HG03354 (cell line): ENCODE results near the gene C16orf89.
"Not testable (repeated sequence)": the region's sequence is repeated elsewhere in the genome, so short reads cannot be mapped to it uniquely, and the experiment has no call there.

Experiments
- ATAC-seq: cut with Tn5 transposase; IDR thresholded peaks from one replicate; pipeline ENCODE4 v1.9.1; 2021; ENCODE audit warnings: mild to moderate bottlenecking; ENCODE audit not compliant: unreplicated experiment, poor library complexity, severe bottlenecking

Gene C16orf89

DNA sequence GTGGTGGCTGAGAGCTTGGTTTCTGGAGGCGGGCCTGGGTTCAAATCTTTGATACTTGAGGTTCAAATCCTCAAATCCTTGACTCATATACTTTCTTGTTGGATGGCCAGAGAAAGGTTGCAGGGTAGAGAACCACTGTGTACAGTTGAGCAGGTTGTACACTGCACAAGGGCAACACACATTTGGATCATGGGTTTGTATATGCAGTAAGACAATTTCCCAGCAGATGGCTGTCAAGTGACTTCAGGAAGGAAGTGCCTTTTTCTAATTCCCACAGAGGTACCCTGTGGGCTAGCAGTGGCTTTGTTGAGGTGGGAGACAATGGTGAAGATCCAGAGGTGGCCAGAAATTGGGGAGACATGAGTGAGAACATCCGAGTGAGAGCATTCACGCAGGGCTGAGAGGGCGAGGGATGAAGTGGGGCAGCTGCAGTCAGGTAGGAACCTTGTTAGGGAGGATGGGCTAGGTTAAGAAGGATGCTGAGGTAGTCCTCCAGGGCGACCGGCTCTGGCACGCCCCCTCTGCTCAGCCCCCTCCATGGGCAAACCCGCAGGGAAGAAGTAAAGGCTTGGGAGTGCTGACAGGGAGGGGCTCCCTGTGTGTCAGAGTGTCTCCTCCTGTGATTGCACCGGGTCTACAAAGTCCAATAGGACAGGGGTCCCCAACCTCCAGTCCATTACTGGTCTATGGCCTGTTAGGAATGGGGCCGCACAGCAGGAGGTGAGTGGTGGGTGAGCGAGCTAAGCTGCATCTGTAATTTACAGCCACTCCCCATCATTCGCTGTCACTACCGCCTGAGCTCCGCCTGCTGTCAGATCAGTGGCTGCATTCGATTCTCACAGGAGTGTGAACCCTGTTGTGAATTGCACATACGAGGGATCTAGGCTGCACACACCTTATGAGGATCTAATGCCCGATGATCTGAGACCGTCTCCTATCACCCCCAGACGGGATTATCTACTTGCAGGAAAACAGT lies 2.7 kb downstream of the C16orf89 start:
- ATAC-seq, result no peak

DNA sequence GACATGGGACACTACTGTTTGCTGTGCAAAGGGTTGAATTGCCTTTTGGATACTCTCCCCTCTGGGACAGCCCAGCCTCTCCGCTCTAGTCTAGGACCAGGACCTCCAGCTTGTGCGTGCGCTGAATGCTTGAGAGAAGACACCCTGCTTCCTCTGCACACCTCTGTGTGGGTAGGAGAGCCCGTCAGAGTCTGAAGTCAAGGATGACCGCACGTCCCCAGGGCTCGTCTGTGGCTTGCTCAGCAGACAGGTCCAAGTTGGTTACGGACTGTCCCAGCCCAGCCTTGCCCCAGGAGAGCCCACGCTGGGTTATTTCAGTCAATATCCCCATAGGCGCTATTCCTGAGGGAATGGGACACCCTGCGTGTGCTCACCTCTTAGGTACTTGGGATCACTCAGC lies 3.7 kb downstream of the C16orf89 start:
- ATAC-seq, result no peak

DNA sequence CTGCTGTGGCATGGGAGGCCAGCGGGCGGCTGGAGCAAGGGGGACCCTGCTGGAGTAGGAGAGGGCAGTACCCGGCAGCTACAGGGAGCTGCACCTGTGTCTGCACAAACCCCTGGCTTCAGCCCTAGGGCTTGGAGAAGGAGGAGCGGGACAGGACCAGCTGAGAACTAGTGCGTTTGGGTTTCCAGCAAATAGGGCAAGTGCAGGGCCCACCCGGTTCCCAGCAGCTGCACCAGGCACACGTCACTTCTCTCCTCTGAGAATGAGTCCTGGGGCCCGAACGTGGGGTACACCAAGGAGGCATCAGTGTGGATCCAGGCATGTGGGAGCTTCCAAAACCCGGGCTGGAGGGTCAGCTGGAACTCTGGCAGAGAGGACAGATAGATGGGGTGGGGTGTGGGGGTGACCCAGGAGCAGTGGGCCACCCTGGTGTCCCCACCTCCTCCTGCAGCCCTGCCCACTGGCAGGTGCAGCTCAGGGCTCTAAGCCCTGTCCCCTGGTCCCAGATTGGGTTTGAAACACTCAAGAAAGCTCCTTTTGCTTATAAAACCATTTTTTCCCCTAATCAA lies 5.6 kb downstream of the C16orf89 start:
- ATAC-seq, result no peak

DNA sequence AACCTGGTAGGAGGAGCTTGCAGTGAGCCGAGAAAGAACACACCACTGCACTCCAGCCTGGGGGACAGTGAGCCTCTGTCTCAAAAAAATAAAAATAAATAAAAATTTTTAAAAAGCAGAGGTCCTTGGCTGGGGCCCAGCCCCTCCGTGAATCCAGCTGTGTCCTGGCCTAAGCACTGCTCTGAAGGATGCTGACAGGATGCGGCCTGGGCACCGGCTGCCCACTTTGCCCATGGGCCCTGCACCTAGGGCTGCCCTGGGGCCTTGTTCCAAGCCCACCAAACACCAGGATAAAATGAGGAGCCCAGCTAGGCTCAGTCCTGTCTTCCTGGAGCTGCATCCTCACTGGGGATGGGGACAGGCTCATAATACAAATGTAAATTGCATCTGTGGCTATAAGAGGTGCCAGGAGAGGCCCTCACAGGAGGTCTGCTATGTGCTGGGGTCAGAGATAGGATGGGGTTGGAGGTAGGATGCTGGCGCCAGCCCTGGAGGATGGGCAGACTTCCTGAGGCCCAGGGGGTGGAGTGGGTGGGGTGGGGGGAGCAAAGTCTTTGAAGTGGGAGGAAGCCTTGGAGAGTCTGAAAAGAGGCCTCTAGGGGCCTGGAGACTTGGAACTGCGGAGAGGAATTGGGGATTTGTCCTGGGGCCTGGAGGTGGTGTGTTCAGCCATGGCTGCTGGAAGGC lies 6.2 kb downstream of the C16orf89 start:
- no peak for ATAC-seq

DNA sequence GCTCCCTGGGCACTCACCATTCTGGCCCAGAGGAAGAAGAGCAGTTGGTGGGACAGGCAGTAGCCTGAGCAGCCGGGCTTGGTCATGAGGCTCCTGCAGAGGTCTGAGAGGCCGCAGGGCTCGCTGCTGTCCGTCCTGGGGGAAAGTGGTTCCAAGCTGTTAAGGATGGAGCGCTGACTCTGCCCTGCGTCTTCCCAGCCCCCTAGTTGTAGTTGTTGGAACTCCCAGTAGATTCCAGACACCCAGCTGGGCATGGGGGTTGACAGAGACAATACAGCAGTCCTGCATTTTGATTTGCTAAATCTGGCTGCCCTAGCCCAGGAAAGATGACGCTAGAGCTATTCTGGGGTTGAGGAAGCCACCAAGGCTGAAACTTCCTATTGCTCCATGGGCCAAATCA lies 7.3 kb downstream of the C16orf89 start:
- ATAC-seq, result no peak

DNA sequence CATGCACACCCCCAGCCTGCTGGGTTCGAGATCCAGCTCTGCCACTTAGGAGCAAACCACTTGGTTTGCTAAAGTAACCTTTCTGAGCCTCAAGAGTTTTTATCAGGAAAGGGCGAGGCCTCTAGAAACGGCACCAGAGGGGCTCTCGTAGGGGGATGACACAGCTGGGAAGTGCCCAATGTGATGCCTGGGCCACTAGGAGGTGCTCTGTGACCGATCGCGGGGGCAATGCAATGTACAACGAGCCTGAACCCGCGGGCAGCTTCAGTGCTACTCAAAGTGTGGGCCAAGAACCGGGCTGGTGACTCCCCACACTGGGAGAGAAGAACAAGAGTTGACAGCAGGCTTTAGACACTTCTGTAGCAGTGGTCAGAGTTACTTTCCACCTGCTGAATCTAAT lies 9.4 kb downstream of the C16orf89 start:
- ATAC-seq, result peak; percentile 64

DNA sequence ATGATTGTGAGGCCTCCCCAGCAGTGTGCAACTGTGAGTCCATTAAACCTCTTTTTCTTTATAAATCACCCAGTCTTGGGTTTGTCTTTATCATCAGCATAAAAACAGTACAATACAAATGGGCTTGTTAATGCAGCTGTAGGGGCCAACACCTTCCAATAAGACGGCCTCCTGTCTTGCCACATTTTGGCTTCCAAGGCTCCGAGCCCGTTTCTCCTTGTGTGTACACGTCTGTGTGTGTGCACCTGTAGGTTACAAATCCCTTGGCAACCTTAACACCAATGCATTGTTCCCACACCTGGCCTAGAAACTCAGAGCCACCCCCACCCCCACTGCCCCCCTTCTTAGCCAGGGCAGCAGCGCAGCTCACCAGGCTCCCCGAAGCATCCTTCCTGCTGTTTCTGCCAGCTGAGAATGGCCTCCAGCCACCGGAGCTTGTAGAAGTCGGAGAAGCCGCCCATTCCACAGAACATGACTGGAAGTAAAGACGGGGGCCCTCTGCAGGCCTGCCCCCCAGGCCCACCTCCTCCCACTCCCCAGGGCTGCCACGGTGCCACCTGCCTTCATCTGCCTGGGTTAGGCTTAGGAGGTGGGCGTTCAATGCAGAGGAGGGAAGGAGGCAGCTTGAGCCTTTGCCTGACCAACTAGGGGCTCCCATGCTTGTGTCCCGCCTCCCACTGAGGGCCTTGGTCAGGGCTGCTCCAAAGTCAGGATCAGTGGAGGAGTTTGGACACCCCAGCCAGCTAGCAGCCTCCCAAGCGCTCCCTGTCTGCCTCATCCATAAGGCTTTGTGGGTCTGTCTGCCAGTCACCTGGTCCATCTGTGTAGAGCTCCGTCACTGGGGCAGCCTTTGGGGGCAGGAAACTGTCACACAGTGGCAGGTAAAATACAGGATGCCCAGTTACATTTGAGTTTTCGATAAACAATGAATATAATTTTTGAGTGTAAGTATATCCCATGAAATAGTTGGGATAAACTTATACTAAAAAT lies 10.6 kb downstream of the C16orf89 start:
- ATAC-seq, result no peak

DNA sequence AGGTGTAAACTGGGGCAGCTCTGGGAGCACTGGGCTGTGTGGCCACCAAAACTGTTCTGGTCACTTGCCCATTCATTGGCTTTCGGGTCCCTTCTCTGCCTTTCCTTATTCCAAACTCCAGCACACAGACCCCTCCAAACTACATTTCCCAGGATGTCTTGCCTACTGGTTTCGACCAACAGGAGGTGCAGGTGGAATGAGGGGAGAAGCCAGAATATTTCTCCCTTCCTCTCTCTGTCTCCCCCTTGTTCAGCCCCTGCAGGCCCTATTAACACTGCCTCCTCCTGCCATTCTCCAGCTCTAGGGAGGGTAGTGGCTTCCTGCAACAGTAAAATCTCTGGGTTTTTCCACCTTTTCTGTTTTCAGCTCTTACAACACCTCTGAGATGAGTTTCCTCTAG lies 18.8 kb downstream of the C16orf89 start:
- no peak for ATAC-seq

DNA sequence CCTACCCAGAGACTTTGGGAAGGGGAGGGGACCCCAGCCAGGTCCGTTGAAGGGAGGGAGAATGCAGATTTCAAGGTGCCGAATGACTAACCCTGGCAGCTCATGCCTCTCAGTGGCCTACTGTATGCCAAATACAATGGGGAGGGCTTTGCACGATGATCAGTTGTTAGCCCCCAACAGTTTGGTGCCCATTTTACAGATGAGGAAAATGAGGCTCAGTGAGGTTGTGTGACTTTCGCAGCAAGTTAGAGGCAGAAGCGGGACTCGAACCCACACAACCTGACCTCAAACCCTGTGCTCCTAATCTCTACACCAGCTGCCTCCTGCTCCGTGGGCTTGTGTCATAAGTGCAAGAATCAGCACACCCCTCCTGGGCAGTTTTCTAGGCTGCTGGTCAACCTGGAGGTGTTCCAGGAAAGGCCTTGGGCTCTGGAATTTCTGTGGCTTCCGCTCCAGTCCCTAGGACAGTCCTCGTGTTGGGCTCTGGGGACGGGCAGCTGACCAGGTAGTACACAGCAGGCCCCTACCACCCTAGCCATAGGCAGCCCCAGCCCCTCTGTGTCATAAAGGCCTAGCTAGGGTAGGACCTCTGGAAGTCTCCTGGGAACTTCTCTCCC lies 20.1 kb downstream of the C16orf89 start:
- ATAC-seq, result no peak

DNA sequence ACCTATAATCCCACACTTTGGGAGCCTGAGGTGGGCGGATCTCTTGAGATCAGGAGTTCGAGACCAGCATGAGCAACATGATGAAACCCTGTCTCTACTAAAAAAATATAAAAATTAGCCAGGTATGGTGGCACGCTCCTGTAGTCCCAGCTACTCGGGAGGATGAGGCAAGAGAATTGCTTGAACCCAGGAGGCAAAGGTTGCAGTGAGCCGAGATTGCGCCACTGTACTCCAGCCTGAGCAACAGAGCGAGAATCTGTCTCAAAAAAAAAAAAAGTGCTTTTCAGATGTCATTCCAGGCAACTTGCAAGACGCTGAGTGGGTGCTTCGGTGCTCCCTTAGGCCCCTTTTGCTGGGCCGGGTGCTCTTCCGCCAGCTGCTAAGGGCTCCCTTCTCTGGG lies 21.2 kb downstream of the C16orf89 start:
- not testable (repeated sequence) for ATAC-seq

DNA sequence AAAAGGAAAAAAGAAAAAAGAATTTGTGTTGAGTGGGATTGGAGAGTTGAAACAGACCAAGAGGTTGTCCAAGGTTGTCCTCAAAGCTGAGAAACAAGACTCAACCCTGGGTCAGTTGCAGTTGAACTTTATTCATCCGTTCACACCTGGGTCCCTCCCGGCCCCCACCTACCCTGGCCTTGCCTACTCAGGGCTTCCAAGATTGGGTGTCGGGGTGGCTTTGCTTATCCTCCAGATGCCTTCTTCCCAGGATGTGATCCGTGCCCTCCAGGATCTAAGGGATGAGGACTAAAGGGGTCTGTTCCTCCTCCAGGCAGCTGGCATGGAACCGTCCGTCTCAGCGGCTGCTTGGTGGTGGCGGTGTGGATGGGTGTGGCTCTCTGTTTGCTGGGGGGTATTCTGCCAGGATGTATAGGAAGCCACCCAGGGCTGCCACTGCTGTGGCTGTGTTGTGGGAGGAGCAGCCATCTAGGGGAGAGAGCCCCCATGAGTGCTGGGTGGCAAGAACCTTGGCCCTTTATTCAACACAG lies 21.7 kb downstream of the C16orf89 start:
- ATAC-seq, result no peak

DNA sequence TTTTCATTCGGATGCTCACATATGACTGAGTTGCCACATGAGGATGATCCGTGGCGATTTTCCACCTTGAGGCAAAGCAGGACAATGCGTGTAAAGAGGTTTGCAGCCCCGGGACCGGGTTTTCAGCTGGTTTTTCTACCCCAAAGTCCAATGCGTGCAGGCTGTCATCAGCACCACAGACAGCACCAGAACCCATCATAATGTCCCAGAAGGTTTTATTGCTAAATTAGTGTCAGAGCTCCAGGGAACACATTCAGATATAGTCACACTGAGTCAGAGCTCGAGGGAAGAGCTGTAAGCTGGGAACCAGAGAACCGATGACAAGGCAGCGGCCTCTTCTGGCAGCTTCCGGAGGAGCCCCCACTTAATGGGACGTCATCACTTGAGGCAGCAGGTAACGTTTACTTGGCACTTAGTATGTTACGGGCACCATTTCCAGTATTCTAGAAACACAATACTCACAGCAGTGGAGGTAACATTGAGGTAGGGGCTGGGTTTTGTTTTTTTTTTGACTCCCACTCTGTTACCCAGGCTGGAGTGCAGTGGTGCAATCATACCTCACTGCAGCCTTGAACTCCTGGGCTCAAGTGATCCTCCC lies 23.1 kb downstream of the C16orf89 start:
- no peak for ATAC-seq

DNA sequence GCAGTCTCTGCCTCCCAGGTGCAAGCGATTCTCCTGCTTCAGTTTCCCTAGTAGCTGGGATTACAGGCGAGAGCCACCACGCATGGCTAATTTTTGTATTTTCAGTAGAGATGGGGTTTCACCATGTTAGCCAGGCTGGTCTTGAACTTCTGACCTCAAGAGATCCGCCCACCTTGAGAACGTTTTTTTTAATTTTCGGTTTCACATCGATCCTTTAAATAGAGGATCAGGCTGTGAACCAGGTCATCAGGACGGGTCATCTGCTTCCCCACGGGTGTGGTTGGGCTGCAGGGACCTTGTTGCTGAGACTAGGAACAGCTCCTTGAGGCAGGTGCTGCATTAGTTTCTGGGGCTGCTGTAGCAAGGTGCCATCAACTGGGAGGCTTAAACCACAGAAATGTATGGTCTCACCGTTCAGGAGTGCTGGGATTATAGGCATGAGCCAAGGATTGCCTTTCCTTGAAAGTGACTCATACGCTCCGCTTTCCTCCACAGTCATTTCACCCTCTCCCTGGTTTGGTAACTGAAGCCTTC lies 24.1 kb downstream of the C16orf89 start:
- ATAC-seq, result peak; percentile 60

DNA sequence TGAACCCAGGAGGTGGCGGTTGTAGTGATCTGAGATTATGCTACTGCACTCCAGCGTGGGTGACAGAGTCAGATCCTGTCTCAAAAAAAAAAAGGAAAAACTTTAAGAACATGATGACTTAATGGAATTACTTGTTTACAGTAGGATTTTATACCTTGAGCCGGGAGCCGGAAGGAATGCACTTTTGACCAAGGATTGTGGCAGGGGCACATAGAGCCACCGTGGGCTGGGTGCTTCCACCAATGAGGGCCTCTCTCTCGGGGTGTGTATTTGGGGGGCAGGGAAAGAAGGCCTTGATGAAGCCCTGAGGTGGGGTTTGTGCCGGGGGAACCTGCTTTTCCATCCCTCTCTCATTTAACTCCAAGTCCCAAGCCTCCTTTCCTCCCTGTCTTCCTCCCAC lies 25.3 kb downstream of the C16orf89 start:
- no peak for ATAC-seq

DNA sequence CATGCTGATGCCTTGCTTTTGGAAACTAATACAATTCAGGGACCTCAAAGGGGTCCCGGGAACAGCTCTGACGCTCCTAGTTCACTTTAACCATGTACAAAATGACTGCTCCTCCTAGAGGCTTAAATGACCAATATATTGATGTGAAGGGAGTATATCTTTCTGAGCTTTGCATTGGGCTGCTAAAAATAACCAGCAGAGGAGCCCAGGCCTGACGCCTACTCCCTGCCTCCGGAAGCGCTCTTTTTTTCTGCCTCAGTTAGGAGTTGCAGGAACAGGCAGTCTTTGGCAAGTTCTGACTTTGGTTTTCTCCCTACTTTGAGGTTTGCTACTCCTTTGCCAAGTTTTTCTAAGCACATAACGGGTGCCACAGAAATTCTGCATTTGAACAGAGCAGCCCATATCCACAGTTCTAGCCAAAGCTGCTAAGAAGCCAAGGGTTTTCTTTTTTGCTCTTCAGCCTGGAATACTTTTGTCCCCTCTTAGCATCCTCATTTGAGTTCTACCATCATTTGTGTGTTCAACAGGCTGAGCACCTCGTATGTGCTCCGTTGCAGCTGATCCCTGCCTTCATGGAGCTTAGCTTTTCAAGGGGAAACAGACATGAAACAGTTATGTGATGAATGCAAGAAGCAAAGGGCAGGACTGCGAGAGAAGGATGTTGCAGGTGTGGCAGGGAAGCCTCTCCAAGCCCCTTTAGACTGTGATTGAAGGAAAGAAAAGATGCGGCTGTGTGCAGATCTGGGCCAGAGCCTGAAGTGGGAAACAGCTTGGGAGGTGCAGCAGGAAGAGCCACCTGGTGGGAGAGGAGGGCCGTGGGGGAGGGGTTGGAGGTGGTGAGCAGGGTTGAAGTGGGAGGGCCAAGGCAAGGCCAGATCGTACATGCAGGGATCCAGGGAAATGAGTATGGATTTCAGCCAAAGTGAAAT lies 29.3 kb downstream of the C16orf89 start:
- no peak for ATAC-seq

DNA sequence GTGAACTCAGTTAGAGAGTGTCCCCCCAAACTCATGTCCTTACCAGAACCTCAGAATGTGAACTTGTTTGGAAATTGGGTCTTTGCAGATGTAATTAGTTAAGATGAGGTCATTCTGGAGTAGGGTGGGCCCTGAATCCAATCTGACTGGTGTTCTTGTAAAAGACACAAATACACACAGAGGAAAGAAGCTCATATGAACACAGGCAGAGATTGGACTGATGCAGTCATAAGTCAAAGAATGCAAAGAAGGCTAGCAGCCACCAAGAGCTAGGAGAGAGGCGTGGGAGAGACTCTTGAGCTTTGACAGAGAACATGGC lies 29.9 kb downstream of the C16orf89 start:
- ATAC-seq, result no peak

DNA sequence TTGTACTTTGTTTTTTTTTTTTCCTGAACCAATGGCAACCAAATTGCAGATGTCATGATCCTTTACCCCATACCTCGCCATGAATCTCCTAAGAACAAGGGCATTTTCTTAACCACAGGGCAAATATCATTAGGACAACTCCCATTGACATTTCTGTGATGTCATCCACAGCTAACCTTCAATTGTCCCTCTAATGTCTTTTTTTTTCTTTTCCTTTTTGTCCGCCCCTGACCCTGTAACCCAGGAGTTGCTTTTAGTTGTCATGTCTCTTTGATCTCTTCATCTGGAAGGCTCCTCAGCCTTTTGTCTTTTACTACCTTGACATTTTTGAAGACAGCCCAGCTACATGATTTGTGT lies 31.6 kb downstream of the C16orf89 start:
- ATAC-seq, result no peak
